Activated CD4-positive, CD25-positive, alpha-beta regulatory T cell treated with anti-CD3 and anti-CD28 coated beads, Interleukin-2, amount 50 U/mL, for 72 hours (primary cell): ENCODE results near the gene GSK3A.
A peak's percentile ranks its signal among the peaks of the same experiment; 100 is the strongest.

Experiments used
- DNase-seq: peaks from one replicate; pipeline ENCODE4 v3.0.0; 2021

Gene GSK3A

GRCh38 chr19:42242512-42243409, at the start of gene GSK3A:
Gene GSK3A (minus strand): TSS chr19:42242602. CDS start chr19:42242465, 137 bp downstream.
- peak; percentile 92 for DNase-seq

GRCh38 chr19:42291435-42291810, 49.0 kb upstream of the GSK3A start:
- DNase-seq = no peak

GRCh38 chr19:42290523-42291434, 48.4 kb upstream of the GSK3A start:
- DNase-seq = no peak

- DNase-seq = no peak
Measured at GRCh38 chr19:42290136-42290522, 47.7 kb upstream of the GSK3A start.

- no peak for DNase-seq
Measured at GRCh38 chr19:42289556-42290041, 47.2 kb upstream of the GSK3A start.

GRCh38 chr19:42288881-42289555, 46.6 kb upstream of the GSK3A start:
- DNase-seq = no peak

GRCh38 chr19:42288387-42288786, 46.0 kb upstream of the GSK3A start:
- DNase-seq = no peak

- no peak for DNase-seq
Measured at GRCh38 chr19:42287827-42288107, 45.4 kb upstream of the GSK3A start.

GRCh38 chr19:42287017-42287826, 44.8 kb upstream of the GSK3A start:
- no peak for DNase-seq

GRCh38 chr19:42286349-42287016, 44.1 kb upstream of the GSK3A start:
- DNase-seq = no peak

GRCh38 chr19:42285988-42286348, 43.6 kb upstream of the GSK3A start:
- no peak for DNase-seq

- no peak for DNase-seq
Measured at GRCh38 chr19:42285541-42285941, 43.1 kb upstream of the GSK3A start.

- no peak for DNase-seq
Measured at GRCh38 chr19:42284591-42285341, 42.4 kb upstream of the GSK3A start.

GRCh38 chr19:42284066-42284501, 41.7 kb upstream of the GSK3A start:
- peak; percentile 84 for DNase-seq

- peak; percentile 91 for DNase-seq
Measured at GRCh38 chr19:42283188-42284065, 41.0 kb upstream of the GSK3A start.

GRCh38 chr19:42282819-42283187, 40.4 kb upstream of the GSK3A start:
- DNase-seq = no peak

- DNase-seq = no peak
Measured at GRCh38 chr19:42281827-42282762, 39.7 kb upstream of the GSK3A start.

GRCh38 chr19:42281146-42281826, 38.9 kb upstream of the GSK3A start:
- DNase-seq = no peak
